Liver (tissue), 9 donors: ENCODE data around the gene HCK. TPM values are rescaled to one million over a fixed set of nuclear protein-coding genes. Genes with fewer than 3 reads are reported as not detected.

Source experiments
- DNase-seq: peaks from one replicate; pipeline ENCODE4 v3.0.0-alpha.2; 2017; ENCODE audit warnings: low spot score
- H3K27ac ChIP-seq, 2 donors: one replicate each; pipeline ENCODE4 v1.7.0; 2013; ENCODE audit warnings: inconsistent platforms in 2 of 2, low read length in 2 of 2, control low read depth in 1 of 2, low read depth in 1 of 2, mild to moderate bottlenecking in 1 of 2
- H3K27me3 ChIP-seq, 4 donors: one replicate each; pipeline versions ENCODE4 v1.6.1 to v1.7.0; 2013; ENCODE audit warnings: low read length in 3 of 4, inconsistent platforms in 1 of 4, mild to moderate bottlenecking in 1 of 4, moderate library complexity in 1 of 4; ENCODE audit not compliant: control insufficient read depth in 4 of 4, insufficient read depth in 4 of 4
- H3K36me3 ChIP-seq, 4 donors: one replicate each; pipeline versions ENCODE4 v1.6.1 to v1.7.0; 2013; ENCODE audit warnings: low read length in 3 of 4, mild to moderate bottlenecking in 3 of 4, low read depth in 1 of 4, moderate library complexity in 1 of 4; ENCODE audit not compliant: control insufficient read depth in 4 of 4, insufficient read depth in 3 of 4
- H3K4me1 ChIP-seq, 4 donors: one replicate each; pipeline versions ENCODE4 v1.6.1 to v1.7.0; 2013; ENCODE audit warnings: low read length in 3 of 4, mild to moderate bottlenecking in 3 of 4, moderate library complexity in 1 of 4; ENCODE audit not compliant: control insufficient read depth in 4 of 4, insufficient read depth in 4 of 4
- H3K4me3 ChIP-seq, 3 donors: one replicate each; pipeline versions ENCODE4 v1.6.1 to v1.7.0; 2013; ENCODE audit warnings: low read length in 3 of 3, control low read depth in 1 of 3, low read depth in 1 of 3, mild to moderate bottlenecking in 1 of 3
- H3K9ac ChIP-seq, 2 donors: one replicate each; pipeline ENCODE4 v1.7.0; 2013; ENCODE audit warnings: low read length in 2 of 2, mild to moderate bottlenecking in 2 of 2, moderate library complexity in 2 of 2, control low read depth in 1 of 2, low read depth in 1 of 2
- H3K9me3 ChIP-seq, 4 donors: one replicate each; pipeline versions ENCODE4 v1.6.1 to v1.7.0; 2013; ENCODE audit warnings: low read length in 3 of 4; ENCODE audit not compliant: control insufficient read depth in 4 of 4
- JUND ChIP-seq, 2 donors: IDR thresholded peaks; 2 replicates each; pipeline ENCODE4 v1.6.1; 2016; ENCODE audit warnings: antibody characterized with exemption in 2 of 2
- RAD21 ChIP-seq, 2 donors: IDR thresholded peaks; 2 replicates each; pipeline ENCODE4 v1.6.1; 2016; ENCODE audit warnings: antibody characterized with exemption in 2 of 2, mild to moderate bottlenecking in 2 of 2
- SP1 ChIP-seq: IDR thresholded peaks from 2 replicates; pipeline ENCODE4 v1.6.1; 2018; ENCODE audit warnings: antibody characterized with exemption, mild to moderate bottlenecking
- WGBS: extraction: QIAGEN DNeasy Blood & Tissue Kit; methylation state at CpG from one replicate; pipeline ENCODE4 v1.1.7; 2013; 5-methylcytosine and 5-hydroxymethylcytosine counted together
- polyA plus RNA-seq, 2 donors: library from polyadenylated mRNA; stranded (reverse) in 1 of 2; unstranded in 1 of 2; fragments of 200-250 nt in 1 of 2; fragments of >200 nt in 1 of 2; fragmentation: Nextera tagmentation in 1 of 2; extraction: Ambion mirVana in 1 of 2; gene quantifications; one replicate each; pipeline versions ENCODE4 v1.2.1 to v1.2.3, GENCODE V29; 2013 to 2015
- total RNA-seq, 2 donors: library from RNA; depleted of rRNA; stranded (reverse); fragments of >200 nt; gene quantifications; one replicate each; pipeline ENCODE4 v1.2.3, GENCODE V29; 2014
- TF ChIP-seq, protein P1 (sequence below): IDR thresholded peaks from 2 replicates; pipeline ENCODE4 v1.6.1; 2016; ENCODE audit warnings: antibody characterized with exemption
- TF ChIP-seq, protein P2 (sequence below): IDR thresholded peaks from 2 replicates; pipeline ENCODE4 v1.6.1; 2016; ENCODE audit warnings: antibody characterized with exemption
- TF ChIP-seq, protein P3 (sequence below): fragments of 150-350 bp; IDR thresholded peaks from 2 replicates; pipeline ENCODE4 v1.5.1; 2017; ENCODE audit warnings: improper control_type of control experiment, low read depth, low read length; ENCODE audit not compliant: missing input control
- donor health status: healthy.
- donor health status: healthy.
- donor health status: healthy.
- donor health status: healthy.
- donor health status: healthy.

Gene HCK
- total and polyA plus RNA-seq, 4 donors = 1.8 to 20.6 (median 10.2) TPM

DNA sequence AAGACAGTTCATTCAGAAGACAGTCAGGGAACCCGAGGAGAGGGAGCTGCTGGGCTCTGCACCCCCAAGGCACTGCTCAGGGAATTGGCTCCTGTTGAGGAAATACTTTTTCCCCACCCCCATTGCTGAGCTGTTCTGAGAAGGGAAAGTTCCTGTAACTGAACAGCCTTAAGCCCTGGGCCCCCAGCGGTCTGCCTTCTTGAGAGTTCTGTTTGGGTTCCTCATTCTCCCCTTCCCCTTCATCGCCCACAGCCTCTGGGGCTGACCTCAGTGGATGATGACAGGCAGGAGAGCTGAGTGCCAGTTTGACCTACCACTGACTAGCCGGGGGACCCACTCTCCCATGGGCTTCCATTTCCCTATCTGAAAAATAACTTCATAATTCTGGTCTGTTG, 10.7 kb downstream of the HCK start:
- no peak for DNase-seq
- H3K27ac ChIP-seq = peak overlapping the region; percentile 60 to 66
- H3K9ac ChIP-seq = no peak overlapping the region
- TF ChIP-seq SP1 = no peak
- TF ChIP-seq, protein P1, sequence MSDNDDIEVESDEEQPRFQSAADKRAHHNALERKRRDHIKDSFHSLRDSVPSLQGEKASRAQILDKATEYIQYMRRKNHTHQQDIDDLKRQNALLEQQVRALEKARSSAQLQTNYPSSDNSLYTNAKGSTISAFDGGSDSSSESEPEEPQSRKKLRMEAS = peak; percentile 28
- H3K27me3 ChIP-seq = peaks cover 0 to 3% (median 0%) of the 10 kb centered on the region in 4 donors
- H3K36me3 ChIP-seq = no peaks in the 10 kb centered on the region
- 54% methylated on average over 4 of the region's 4 CpGs for WGBS
- H3K9me3 ChIP-seq = no peaks in the 10 kb centered on the region
- no peaks in the 10 kb centered on the region for H3K4me1 ChIP-seq
- H3K4me3 ChIP-seq = no peak overlapping the region

DNA sequence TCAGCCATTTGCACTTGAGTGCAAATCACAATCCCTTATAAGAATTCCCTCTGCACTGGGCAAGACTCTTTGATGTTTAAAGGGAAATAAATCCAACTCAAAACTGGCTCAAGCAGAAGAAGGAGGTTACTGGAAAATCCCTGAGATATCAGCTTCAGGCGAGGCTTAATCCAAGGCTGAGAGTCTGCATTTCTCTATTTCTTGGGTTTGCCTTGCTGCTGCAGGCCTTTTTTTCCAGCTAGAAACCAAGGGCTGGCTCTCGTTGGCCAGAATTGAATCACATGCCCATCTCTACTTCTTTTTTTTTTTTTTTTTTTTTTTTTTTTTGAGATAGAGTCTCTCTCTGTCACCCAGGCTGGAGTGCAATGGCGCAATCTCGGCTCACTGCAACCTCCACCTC, 11.7 kb downstream of the HCK start:
- H3K9me3 ChIP-seq = no peaks in the 10 kb centered on the region
- no peak overlapping the region for H3K9ac ChIP-seq
- no peaks in the 10 kb centered on the region for H3K4me1 ChIP-seq
- TF ChIP-seq, protein P2, sequence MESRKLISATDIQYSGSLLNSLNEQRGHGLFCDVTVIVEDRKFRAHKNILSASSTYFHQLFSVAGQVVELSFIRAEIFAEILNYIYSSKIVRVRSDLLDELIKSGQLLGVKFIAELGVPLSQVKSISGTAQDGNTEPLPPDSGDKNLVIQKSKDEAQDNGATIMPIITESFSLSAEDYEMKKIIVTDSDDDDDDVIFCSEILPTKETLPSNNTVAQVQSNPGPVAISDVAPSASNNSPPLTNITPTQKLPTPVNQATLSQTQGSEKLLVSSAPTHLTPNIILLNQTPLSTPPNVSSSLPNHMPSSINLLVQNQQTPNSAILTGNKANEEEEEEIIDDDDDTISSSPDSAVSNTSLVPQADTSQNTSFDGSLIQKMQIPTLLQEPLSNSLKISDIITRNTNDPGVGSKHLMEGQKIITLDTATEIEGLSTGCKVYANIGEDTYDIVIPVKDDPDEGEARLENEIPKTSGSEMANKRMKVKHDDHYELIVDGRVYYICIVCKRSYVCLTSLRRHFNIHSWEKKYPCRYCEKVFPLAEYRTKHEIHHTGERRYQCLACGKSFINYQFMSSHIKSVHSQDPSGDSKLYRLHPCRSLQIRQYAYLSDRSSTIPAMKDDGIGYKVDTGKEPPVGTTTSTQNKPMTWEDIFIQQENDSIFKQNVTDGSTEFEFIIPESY = no peak
- no peak for TF ChIP-seq JUND (IDR thresholded peaks at IDR 0.05)
- H3K4me3 ChIP-seq = no peak overlapping the region
- H3K27ac ChIP-seq = peak overlapping the region; percentile 2 to 66
- H3K27me3 ChIP-seq = no peaks in the 10 kb centered on the region
- DNase-seq = no peak
- H3K36me3 ChIP-seq = no peaks in the 10 kb centered on the region
- WGBS = 74% methylated on average over 4 of the region's 4 CpGs

DNA sequence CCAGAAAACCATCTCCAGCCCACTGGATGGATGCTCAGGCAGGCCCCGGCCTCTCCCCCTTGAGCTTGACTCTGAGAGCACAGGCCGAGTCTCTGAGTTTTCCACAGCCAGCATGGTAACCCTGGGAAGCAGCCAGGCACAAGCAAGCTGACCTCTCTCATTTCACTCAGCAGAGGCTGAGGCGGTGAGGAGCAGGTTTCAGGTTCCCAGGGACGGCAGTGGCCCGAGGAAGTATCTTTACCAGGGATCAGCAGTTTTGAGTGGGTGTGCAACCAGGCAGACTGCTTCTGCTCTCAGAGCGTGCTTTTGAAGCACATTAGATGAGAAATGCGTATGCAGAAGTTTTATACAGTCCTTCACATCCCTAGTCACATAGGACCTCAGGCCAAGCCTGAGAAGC, 12.6 kb downstream of the HCK start:
- DNase-seq = no peak
- no peak overlapping the region for H3K4me3 ChIP-seq
- 82% methylated on average over 7 of the region's 7 CpGs for WGBS
- H3K27ac ChIP-seq = no peak overlapping the region
- H3K4me1 ChIP-seq = no peaks in the 10 kb centered on the region
- H3K9ac ChIP-seq = no peak overlapping the region
- no peaks in the 10 kb centered on the region for H3K27me3 ChIP-seq
- H3K36me3 ChIP-seq = no peaks in the 10 kb centered on the region
- TF ChIP-seq, protein P3, sequence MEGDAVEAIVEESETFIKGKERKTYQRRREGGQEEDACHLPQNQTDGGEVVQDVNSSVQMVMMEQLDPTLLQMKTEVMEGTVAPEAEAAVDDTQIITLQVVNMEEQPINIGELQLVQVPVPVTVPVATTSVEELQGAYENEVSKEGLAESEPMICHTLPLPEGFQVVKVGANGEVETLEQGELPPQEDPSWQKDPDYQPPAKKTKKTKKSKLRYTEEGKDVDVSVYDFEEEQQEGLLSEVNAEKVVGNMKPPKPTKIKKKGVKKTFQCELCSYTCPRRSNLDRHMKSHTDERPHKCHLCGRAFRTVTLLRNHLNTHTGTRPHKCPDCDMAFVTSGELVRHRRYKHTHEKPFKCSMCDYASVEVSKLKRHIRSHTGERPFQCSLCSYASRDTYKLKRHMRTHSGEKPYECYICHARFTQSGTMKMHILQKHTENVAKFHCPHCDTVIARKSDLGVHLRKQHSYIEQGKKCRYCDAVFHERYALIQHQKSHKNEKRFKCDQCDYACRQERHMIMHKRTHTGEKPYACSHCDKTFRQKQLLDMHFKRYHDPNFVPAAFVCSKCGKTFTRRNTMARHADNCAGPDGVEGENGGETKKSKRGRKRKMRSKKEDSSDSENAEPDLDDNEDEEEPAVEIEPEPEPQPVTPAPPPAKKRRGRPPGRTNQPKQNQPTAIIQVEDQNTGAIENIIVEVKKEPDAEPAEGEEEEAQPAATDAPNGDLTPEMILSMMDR = no peak
- TF ChIP-seq, protein P1 = no peak
- TF ChIP-seq SP1 (no peak), RAD21 (IDR thresholded peaks at IDR 0.05) (no peak)
- TF ChIP-seq, protein P2 = no peak
- H3K9me3 ChIP-seq = no peaks in the 10 kb centered on the region
